SJSA1 (cell line): ENCODE results near the gene PARP16. TPM values are rescaled to one million over a fixed set of nuclear protein-coding genes. Genes with fewer than 3 reads are reported as not detected.
A peak's percentile ranks its signal among the peaks of the same experiment; 100 is the strongest.

ENCODE experiments used
- DNase-seq, 2 experiments: peaks; one replicate each; pipeline ENCODE4 v3.0.0-alpha.2; 2015 to 2020; ENCODE audit warnings: low spot score in 2 of 2, low read depth in 1 of 2
- H3K27ac ChIP-seq: fragments of 250-450 bp; sonication (Bioruptor Pico); 2 replicates; pipeline ENCODE4 v1.5.1; 2020; ENCODE audit warnings: mild to moderate bottlenecking, moderate library complexity
- H3K27me3 ChIP-seq: fragments of 250-450 bp; sonication (Bioruptor Pico); replicated peaks from 2 replicates; pipeline ENCODE4 v1.5.1; 2020; ENCODE audit warnings: mild to moderate bottlenecking, moderate library complexity
- H3K36me3 ChIP-seq: fragments of 250-450 bp; sonication (Bioruptor Pico); 2 replicates; pipeline ENCODE4 v1.5.1; 2020; ENCODE audit warnings: mild to moderate bottlenecking
- H3K4me1 ChIP-seq: fragments of 250-450 bp; sonication (Bioruptor Pico); replicated peaks from 2 replicates; pipeline ENCODE4 v1.6.1; 2021; ENCODE audit warnings: mild to moderate bottlenecking
- H3K4me3 ChIP-seq: fragments of 250-450 bp; sonication (Bioruptor Pico); 2 replicates; pipeline ENCODE4 v1.5.1; 2020; ENCODE audit warnings: mild to moderate bottlenecking
- H3K9me3 ChIP-seq: fragments of 250-450 bp; sonication (Bioruptor Pico); replicated peaks from 2 replicates; pipeline ENCODE4 v1.5.1; 2020; ENCODE audit warnings: mild to moderate bottlenecking
- total RNA-seq: library from RNA; depleted of rRNA; stranded (reverse); fragments of >200 nt; shearing (Covaris generic); gene quantifications from 2 replicates; pipeline ENCODE4 v1.2.3, GENCODE V29; 2014

PARP16 gene
- total RNA-seq, 1 experiment from 2014 or later: 7.4 TPM

- no peak overlapping the region for H3K4me3 ChIP-seq
- H3K9me3 ChIP-seq: no peaks in the 10 kb centered on the region
- no peak overlapping the region for H3K27ac ChIP-seq
- no peaks in the 10 kb centered on the region for H3K4me1 ChIP-seq
- H3K27me3 ChIP-seq: no peaks in the 10 kb centered on the region
- no peaks in the 10 kb centered on the region for H3K36me3 ChIP-seq
- DNase-seq: no peak
Observed at GRCh38 chr15:65327651-65328393, 41.1 kb upstream of the PARP16 start.

GRCh38 chr15:65326818-65327217 is 40.1 kb upstream of the PARP16 start:
- no peaks in the 10 kb centered on the region for H3K9me3 ChIP-seq
- no peak overlapping the region for H3K27ac ChIP-seq
- H3K27me3 ChIP-seq: no peaks in the 10 kb centered on the region
- no peak overlapping the region for H3K4me3 ChIP-seq
- H3K36me3 ChIP-seq: no peaks in the 10 kb centered on the region
- no peaks in the 10 kb centered on the region for H3K4me1 ChIP-seq
- no peak for DNase-seq

GRCh38 chr15:65326117-65326526 is 39.4 kb upstream of the PARP16 start:
- no peak for DNase-seq
- no peak overlapping the region for H3K4me3 ChIP-seq
- no peaks in the 10 kb centered on the region for H3K4me1 ChIP-seq
- no peaks in the 10 kb centered on the region for H3K9me3 ChIP-seq
- H3K27ac ChIP-seq: no peak overlapping the region
- H3K27me3 ChIP-seq: no peaks in the 10 kb centered on the region
- H3K36me3 ChIP-seq: no peaks in the 10 kb centered on the region

GRCh38 chr15:65323071-65323511 is 36.4 kb upstream of the PARP16 start:
- no peaks in the 10 kb centered on the region for H3K9me3 ChIP-seq
- no peaks in the 10 kb centered on the region for H3K4me1 ChIP-seq
- no peak for DNase-seq
- no peak overlapping the region for H3K4me3 ChIP-seq
- H3K36me3 ChIP-seq: no peaks in the 10 kb centered on the region
- H3K27me3 ChIP-seq: no peaks in the 10 kb centered on the region
- H3K27ac ChIP-seq: no peak overlapping the region

- H3K4me1 ChIP-seq: no peaks in the 10 kb centered on the region
- peak; percentile 59 to 77 for DNase-seq
- no peaks in the 10 kb centered on the region for H3K36me3 ChIP-seq
- no peaks in the 10 kb centered on the region; the same call in 1 of the 2 replicates for H3K27me3 ChIP-seq
- no peak overlapping the region for H3K4me3 ChIP-seq
- H3K9me3 ChIP-seq: no peaks in the 10 kb centered on the region
- H3K27ac ChIP-seq: no peak overlapping the region
Observed at GRCh38 chr15:65318870-65319356, 32.2 kb upstream of the PARP16 start.

- H3K27ac ChIP-seq: no peak overlapping the region
- H3K27me3 ChIP-seq: no peaks in the 10 kb centered on the region; the same call in 1 of the 2 replicates
- no peak overlapping the region for H3K4me3 ChIP-seq
- H3K4me1 ChIP-seq: no peaks in the 10 kb centered on the region
- H3K9me3 ChIP-seq: no peaks in the 10 kb centered on the region
- no peak for DNase-seq
- H3K36me3 ChIP-seq: no peaks in the 10 kb centered on the region
Observed at GRCh38 chr15:65312400-65312916, 25.8 kb upstream of the PARP16 start.

- H3K27ac ChIP-seq: no peak overlapping the region
- H3K36me3 ChIP-seq: no peaks in the 10 kb centered on the region
- H3K4me3 ChIP-seq: no peak overlapping the region
- H3K9me3 ChIP-seq: no peaks in the 10 kb centered on the region
- no peak for DNase-seq
- H3K4me1 ChIP-seq: no peaks in the 10 kb centered on the region
- H3K27me3 ChIP-seq: no peaks in the 10 kb centered on the region; the same call in 1 of the 2 replicates
Observed at GRCh38 chr15:65311760-65312159, 25.1 kb upstream of the PARP16 start.

- Histone ChIP-seq H3K9me3 (no peaks in the 10 kb centered on the region), H3K4me1 (no peaks in the 10 kb centered on the region), H3K27ac (no peak overlapping the region), H3K36me3 (no peaks in the 10 kb centered on the region), H3K4me3 (no peak overlapping the region), H3K27me3 (no peaks in the 10 kb centered on the region; the same call in 1 of the 2 replicates)
- no peak for DNase-seq
Observed at GRCh38 chr15:65310431-65311137, 23.9 kb upstream of the PARP16 start.

GRCh38 chr15:65309882-65310418 is 23.3 kb upstream of the PARP16 start:
- Histone ChIP-seq H3K4me1 (no peaks in the 10 kb centered on the region), H3K36me3 (no peaks in the 10 kb centered on the region), H3K27me3 (no peaks in the 10 kb centered on the region; the same call in 1 of the 2 replicates), H3K27ac (no peak overlapping the region), H3K4me3 (no peak overlapping the region), H3K9me3 (no peaks in the 10 kb centered on the region)
- no peak for DNase-seq

GRCh38 chr15:65307978-65308377 is 21.3 kb upstream of the PARP16 start:
- Histone ChIP-seq H3K4me3 (no peak overlapping the region), H3K27ac (no peak overlapping the region), H3K4me1 (peaks cover 8% of the 10 kb centered on the region), H3K36me3 (no peaks in the 10 kb centered on the region), H3K27me3 (no peaks in the 10 kb centered on the region; the same call in 1 of the 2 replicates), H3K9me3 (no peaks in the 10 kb centered on the region)
- no peak for DNase-seq

GRCh38 chr15:65306551-65306950 is 19.9 kb upstream of the PARP16 start:
- Histone ChIP-seq H3K4me3 (no peak overlapping the region), H3K9me3 (no peaks in the 10 kb centered on the region), H3K27ac (no peak overlapping the region), H3K36me3 (no peaks in the 10 kb centered on the region), H3K4me1 (peaks cover 8% of the 10 kb centered on the region), H3K27me3 (no peaks in the 10 kb centered on the region; the same call in 1 of the 2 replicates)
- no peak for DNase-seq

- Histone ChIP-seq H3K4me1 (peaks cover 8% of the 10 kb centered on the region), H3K27ac (no peak overlapping the region), H3K27me3 (no peaks in the 10 kb centered on the region; the same call in 1 of the 2 replicates), H3K9me3 (no peaks in the 10 kb centered on the region), H3K36me3 (no peaks in the 10 kb centered on the region), H3K4me3 (no peak overlapping the region)
- peak in 1 of 2 experiments; percentile 16 for DNase-seq
Observed at GRCh38 chr15:65305776-65306175, 19.1 kb upstream of the PARP16 start.

GRCh38 chr15:65305150-65305758 is 18.6 kb upstream of the PARP16 start:
- H3K4me3 ChIP-seq: no peak overlapping the region
- H3K4me1 ChIP-seq: peaks cover 8% of the 10 kb centered on the region
- DNase-seq: no peak
- H3K27me3 ChIP-seq: no peaks in the 10 kb centered on the region; the same call in 1 of the 2 replicates
- H3K27ac ChIP-seq: peak overlapping the region; percentile 100
- no peaks in the 10 kb centered on the region for H3K9me3 ChIP-seq
- no peaks in the 10 kb centered on the region for H3K36me3 ChIP-seq
